IMR-90 (cell line): ENCODE results near the gene ENTPD1. TPM values are rescaled to one million over a fixed set of nuclear protein-coding genes. Genes with fewer than 3 reads are reported as not detected.

Experiments used
- ATAC-seq: fragments of 200-7000 bp; cut with Tn5 transposase; 2 replicates; pipeline ENCODE4 v1.9.1; 2020; ENCODE audit warnings: low read depth, mild to moderate bottlenecking, moderate library complexity
- BruUV-seq: library from RNA; stranded (reverse); fragments of 400-500 nt; replicated peaks from 2 replicates; lab custom pipeline; 2021; lab: Mats Ljungman, UMichigan
- CTCF ChIA-PET: fragments of 300-600 bp; formaldehyde crosslinking; extraction: SDS; loops from one replicate; lab custom pipeline; 2021; ENCODE audit warnings: antibody characterized with exemption; lab: Yijun Ruan, JAX
- POLR2A ChIA-PET: fragments of 300-600 bp; sonication (Branson Sonifier 250); formaldehyde crosslinking; loops from one replicate; lab custom pipeline; 2022; ENCODE audit warnings: antibody characterized with exemption; ENCODE audit not compliant: unreplicated experiment; lab: Charles Lee
- DNase-seq: peaks from one replicate; pipeline ENCODE4 v3.0.0; 2013
- H2AFZ ChIP-seq: replicated peaks from 2 replicates; pipeline ENCODE3; 2013; ENCODE audit warnings: low read length, mild to moderate bottlenecking; ENCODE audit not compliant: poor library complexity
- H2AK5ac ChIP-seq: 2 replicates; pipeline ENCODE4 v1.6.1; 2013; ENCODE audit warnings: low read depth, low read length, inconsistent platforms
- H2AK9ac ChIP-seq: replicated peaks from 2 replicates; pipeline ENCODE3; 2013; ENCODE audit warnings: mild to moderate bottlenecking, low read depth, low read length, moderate library complexity; ENCODE audit not compliant: poor library complexity
- H2BK120ac ChIP-seq: 2 replicates; pipeline ENCODE4 v1.6.1; 2013; ENCODE audit warnings: low read depth, low read length, inconsistent platforms
- H2BK15ac ChIP-seq: 3 replicates; pipeline ENCODE4 v1.6.1; 2013; ENCODE audit warnings: low read depth, low read length, inconsistent platforms
- H2BK20ac ChIP-seq: 2 replicates; pipeline ENCODE4 v1.6.1; 2013; ENCODE audit warnings: low read depth, mild to moderate bottlenecking, inconsistent platforms, low read length, moderate library complexity
- H2BK5ac ChIP-seq: 2 replicates; pipeline ENCODE4 v1.6.1; 2013; ENCODE audit warnings: mild to moderate bottlenecking, low read depth, low read length, inconsistent platforms; ENCODE audit not compliant: poor library complexity, severe bottlenecking
- H3K14ac ChIP-seq: replicated peaks from 2 replicates; pipeline ENCODE4 v1.6.1; 2013; ENCODE audit warnings: low read depth, low read length, inconsistent platforms
- H3K18ac ChIP-seq: 2 replicates; pipeline ENCODE4 v1.6.1; 2013; ENCODE audit warnings: low read depth, low read length, control low read depth
- H3K23ac ChIP-seq: 2 replicates; pipeline ENCODE4 v1.6.1; 2013; ENCODE audit warnings: low read depth, low read length, inconsistent platforms
- H3K27ac ChIP-seq: 2 replicates; pipeline ENCODE4 v1.5.1; 2013; ENCODE audit warnings: mild to moderate bottlenecking, control low read depth, low read length; ENCODE audit not compliant: insufficient read depth
- H3K27me3 ChIP-seq: 2 replicates; pipeline ENCODE4 v1.6.1; 2013; ENCODE audit warnings: low read length; ENCODE audit not compliant: control insufficient read depth, insufficient read depth
- H3K36me3 ChIP-seq: 2 replicates; pipeline ENCODE4 v1.6.1; 2013; ENCODE audit warnings: low read length, mixed read lengths; ENCODE audit not compliant: control insufficient read depth, insufficient read depth
- H3K4ac ChIP-seq: 2 replicates; pipeline ENCODE4 v1.6.1; 2013; ENCODE audit warnings: low read depth, low read length, inconsistent platforms
- H3K4me1 ChIP-seq: 2 replicates; pipeline ENCODE4 v1.6.1; 2013; ENCODE audit warnings: low read length, mixed read lengths; ENCODE audit not compliant: control insufficient read depth, insufficient read depth
- H3K4me2 ChIP-seq: 2 replicates; pipeline ENCODE4 v1.6.1; 2013; ENCODE audit warnings: low read depth, mild to moderate bottlenecking, control low read depth, low read length, moderate library complexity
- H3K4me3 ChIP-seq: 2 replicates; pipeline ENCODE4 v1.5.1; 2013; ENCODE audit warnings: low read depth, mild to moderate bottlenecking, control low read depth, low read length, moderate library complexity; ENCODE audit not compliant: insufficient read depth
- H3K56ac ChIP-seq: 2 replicates; pipeline ENCODE4 v1.6.1; 2013; ENCODE audit warnings: low read length, inconsistent platforms; ENCODE audit not compliant: insufficient read depth; ENCODE audit errors: extremely low read depth
- H3K79me1 ChIP-seq, 2 experiments: 2 replicates each; pipeline ENCODE4 v1.6.1; 2013; ENCODE audit warnings: low read length in 2 of 2, inconsistent platforms in 1 of 2, low read depth in 1 of 2
- H3K9ac ChIP-seq: 2 replicates; pipeline ENCODE4 v1.6.1; 2013; ENCODE audit warnings: low read depth, low read length, control low read depth
- H3K9me1 ChIP-seq: 2 replicates; pipeline ENCODE4 v1.6.1; 2013; ENCODE audit warnings: low read length, inconsistent platforms; ENCODE audit not compliant: insufficient read depth
- H3K9me3 ChIP-seq: 2 replicates; pipeline ENCODE4 v1.6.1; 2013; ENCODE audit warnings: low read length; ENCODE audit not compliant: control insufficient read depth, insufficient read depth
- H4K20me1 ChIP-seq: 2 replicates; pipeline ENCODE4 v1.6.1; 2013; ENCODE audit warnings: low read length, inconsistent platforms; ENCODE audit not compliant: insufficient read depth
- H4K5ac ChIP-seq: 2 replicates; pipeline ENCODE4 v1.6.1; 2013; ENCODE audit warnings: mild to moderate bottlenecking, low read depth, low read length, control low read depth
- H4K8ac ChIP-seq, 2 experiments: 2 replicates each; pipeline ENCODE4 v1.6.1; 2013; ENCODE audit warnings: low read depth in 2 of 2, low read length in 2 of 2, control low read depth in 1 of 2, inconsistent platforms in 1 of 2
- H4K91ac ChIP-seq: 2 replicates; pipeline ENCODE4 v1.6.1; 2013; ENCODE audit warnings: low read depth, low read length, inconsistent platforms; ENCODE audit not compliant: insufficient read depth
- BHLHE40 ChIP-seq: fragments of 150-350 bp; IDR thresholded peaks from 2 replicates; pipeline ENCODE4 v1.6.1; 2016; ENCODE audit warnings: mild to moderate bottlenecking, low read depth, low read length
- CEBPB ChIP-seq: IDR thresholded peaks from 2 replicates; pipeline ENCODE4 v1.6.1; 2012; ENCODE audit warnings: low read depth, low read length, improper control_type of control experiment
- CHD1 ChIP-seq: IDR thresholded peaks from 2 replicates; pipeline ENCODE4 v1.6.1; 2012; ENCODE audit warnings: low read depth, low read length, improper control_type of control experiment
- MAFK ChIP-seq: IDR thresholded peaks from 2 replicates; pipeline ENCODE4 v1.6.1; 2012; ENCODE audit warnings: low read depth, low read length, improper control_type of control experiment
- MAZ ChIP-seq: IDR thresholded peaks from 2 replicates; pipeline ENCODE4 v1.6.1; 2012; ENCODE audit warnings: low read depth, mild to moderate bottlenecking, low read length, improper control_type of control experiment, moderate library complexity, borderline replicate concordance
- MXI1 ChIP-seq: IDR thresholded peaks from 2 replicates; pipeline ENCODE4 v1.6.1; 2012; ENCODE audit warnings: low read depth, mild to moderate bottlenecking, low read length, moderate library complexity, borderline replicate concordance
- NFE2L2 ChIP-seq: fragments of 150-350 bp; IDR thresholded peaks from 2 replicates; pipeline ENCODE4 v1.6.1; 2016; ENCODE audit warnings: low read depth, mild to moderate bottlenecking, low read length
- RCOR1 ChIP-seq: IDR thresholded peaks from 2 replicates; pipeline ENCODE4 v1.6.1; 2012; ENCODE audit warnings: mild to moderate bottlenecking, low read length, improper control_type of control experiment; ENCODE audit not compliant: insufficient replicate concordance
- RFX5 ChIP-seq: IDR thresholded peaks from 2 replicates; pipeline ENCODE4 v1.8.0; 2012; ENCODE audit warnings: low read depth, mild to moderate bottlenecking, low read length, moderate library complexity
- SMC3 ChIP-seq: fragments of 150-350 bp; IDR thresholded peaks from 2 replicates; pipeline ENCODE4 v1.6.1; 2016; ENCODE audit warnings: low read depth, mild to moderate bottlenecking, antibody characterized with exemption, low read length, moderate library complexity
- WGBS, 2 experiments: methylation state at CpG; one replicate each; pipeline versions ENCODE4 v1.1.5 to v1.1.7; 2013; ENCODE audit warnings: missing lambda C conversion rate in 2 of 2; ENCODE audit not compliant: insufficient read length in 1 of 2; ENCODE audit errors: extremely low coverage in 2 of 2; 5-methylcytosine and 5-hydroxymethylcytosine counted together
- dilution Hi-C: fragments of 300-500 bp; cut with HindIII; formaldehyde crosslinking; loops from one replicate; pipeline ENCODE4 v1.14.3; 2018; ENCODE audit warnings: low sequenced_read_pairs; ENCODE audit not compliant: unreplicated experiment
- in situ Hi-C: fragments of 300-500 bp; cut with MboI; formaldehyde crosslinking; loops from 3 replicates; pipeline ENCODE4 v1.14.3; 2019; ENCODE audit warnings: low sequenced_read_pairs, inconsistent platforms, mixed read lengths
- intact Hi-C: fragments of 100-400 bp; cut with micrococcal nuclease; formaldehyde crosslinking; loops from 2 replicates; pipeline ENCODE4 v1.10.0; 2022
- polyA plus RNA-seq, 3 experiments: library from polyadenylated mRNA; depleted of rRNA; stranded (reverse); fragments of >200 nt; gene quantifications; 2 replicates each; pipeline ENCODE4 v1.2.3, GENCODE V29; 2012; ENCODE audit warnings: low replicate concordance in 1 of 3
- total RNA-seq: library from RNA; depleted of rRNA; stranded (reverse); fragments of >200 nt; gene quantifications from 2 replicates; pipeline ENCODE4 v1.2.3, GENCODE V29; 2012
- TF ChIP-seq, protein P1 (sequence below): conservative IDR thresholded peaks from 2 replicates; pipeline ENCODE4 v1.5.1; 2012; ENCODE audit warnings: mild to moderate bottlenecking, low read depth, low read length, improper control_type of control experiment

ENTPD1 gene
- total and polyA plus RNA-seq, 2 of the 4 experiments (the other 2 are of a cell fraction), result under 0.01 TPM; not detected in 1

DNA sequence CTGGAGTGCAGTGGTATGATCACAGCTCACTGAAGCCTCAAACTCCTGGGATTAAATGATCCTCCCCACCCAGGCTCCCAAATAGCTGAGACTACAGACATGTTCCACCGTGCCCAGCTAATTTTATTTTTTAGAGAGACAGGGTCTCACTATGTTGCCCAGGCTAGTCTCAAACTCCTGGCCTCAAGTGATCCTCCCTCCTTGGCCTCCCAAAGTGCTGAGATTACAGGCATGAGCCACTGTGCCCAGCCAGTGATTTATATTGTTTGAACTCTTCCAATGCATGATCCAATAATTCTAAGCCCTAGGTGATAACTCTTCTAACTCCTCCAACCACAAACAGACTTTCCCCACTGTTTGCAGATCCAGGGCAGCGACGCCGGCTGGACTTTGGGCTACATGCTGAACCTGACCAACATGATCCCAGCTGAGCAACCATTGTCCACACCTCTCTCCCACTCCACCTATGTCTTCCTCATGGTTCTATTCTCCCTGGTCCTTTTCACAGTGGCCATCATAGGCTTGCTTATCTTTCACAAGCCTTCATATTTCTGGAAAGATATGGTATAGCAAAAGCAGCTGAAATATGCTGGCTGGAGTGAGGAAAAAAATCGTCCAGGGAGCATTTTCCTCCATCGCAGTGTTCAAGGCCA is 110.0 kb downstream of the ENTPD1 start:
- POLR2A ChIA-PET, result no interaction called here
- H3K56ac ChIP-seq, result no peak overlapping the region
- ATAC-seq, result no peak
- no peak overlapping the region for H4K8ac ChIP-seq
- H3K23ac ChIP-seq, result no peak overlapping the region
- H2BK20ac ChIP-seq, result no peak overlapping the region
- H3K4me1 ChIP-seq, result peaks cover 2% of the 10 kb centered on the region; the same call in 1 of the 2 replicates
- intact Hi-C loops (loop anchor here (1.0 to 10.0 kb wide), 3 partner anchors 24 to 431 kb away; no protein-coding TSS in a partner anchor), in situ Hi-C loops (no loop called here), dilution Hi-C loops (no loop called here)
- no peak overlapping the region for H2AK9ac ChIP-seq
- H2BK15ac ChIP-seq, result no peak overlapping the region
- H3K4ac ChIP-seq, result no peak overlapping the region
- no peak overlapping the region for H3K14ac ChIP-seq
- no peaks in the 10 kb centered on the region; the same call in 1 of the 2 replicates for H3K9me1 ChIP-seq
- no peak overlapping the region for H2BK120ac ChIP-seq
- H3K36me3 ChIP-seq, result 0 out of 2 replicates have a peak, but pooled peaks cover 2% of the 10 kb centered on the region
- no peaks in the 10 kb centered on the region for H3K9me3 ChIP-seq
- no peak overlapping the region for H2BK5ac ChIP-seq
- H3K9ac ChIP-seq, result no peak overlapping the region
- no peak overlapping the region for H2AFZ ChIP-seq
- H4K91ac ChIP-seq, result no peak overlapping the region
- H4K5ac ChIP-seq, result no peak overlapping the region
- TF ChIP-seq RFX5 (no peak), CHD1 (no peak), NFE2L2 (no peak), MAZ (no peak), MXI1 (no peak), BHLHE40 (no peak), SMC3 (no peak), RCOR1 (no peak), MAFK (no peak), CEBPB (no peak)
- TF ChIP-seq, protein P1, sequence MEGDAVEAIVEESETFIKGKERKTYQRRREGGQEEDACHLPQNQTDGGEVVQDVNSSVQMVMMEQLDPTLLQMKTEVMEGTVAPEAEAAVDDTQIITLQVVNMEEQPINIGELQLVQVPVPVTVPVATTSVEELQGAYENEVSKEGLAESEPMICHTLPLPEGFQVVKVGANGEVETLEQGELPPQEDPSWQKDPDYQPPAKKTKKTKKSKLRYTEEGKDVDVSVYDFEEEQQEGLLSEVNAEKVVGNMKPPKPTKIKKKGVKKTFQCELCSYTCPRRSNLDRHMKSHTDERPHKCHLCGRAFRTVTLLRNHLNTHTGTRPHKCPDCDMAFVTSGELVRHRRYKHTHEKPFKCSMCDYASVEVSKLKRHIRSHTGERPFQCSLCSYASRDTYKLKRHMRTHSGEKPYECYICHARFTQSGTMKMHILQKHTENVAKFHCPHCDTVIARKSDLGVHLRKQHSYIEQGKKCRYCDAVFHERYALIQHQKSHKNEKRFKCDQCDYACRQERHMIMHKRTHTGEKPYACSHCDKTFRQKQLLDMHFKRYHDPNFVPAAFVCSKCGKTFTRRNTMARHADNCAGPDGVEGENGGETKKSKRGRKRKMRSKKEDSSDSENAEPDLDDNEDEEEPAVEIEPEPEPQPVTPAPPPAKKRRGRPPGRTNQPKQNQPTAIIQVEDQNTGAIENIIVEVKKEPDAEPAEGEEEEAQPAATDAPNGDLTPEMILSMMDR, result no peak
- H3K27me3 ChIP-seq, result no peaks in the 10 kb centered on the region
- no peak overlapping the region for H3K4me3 ChIP-seq
- no peaks in the 10 kb centered on the region for H3K79me1 ChIP-seq
- no peak overlapping the region for H3K18ac ChIP-seq
- H2AK5ac ChIP-seq, result no peak overlapping the region
- no peak for DNase-seq
- WGBS, 2 experiments, result 100% methylated on average over 3 of the region's 6 CpGs; no CpG with 5 or more reads in 1 of the 2 experiments
- BruUV-seq, result no TSS peak
- H4K20me1 ChIP-seq, result no peaks in the 10 kb centered on the region
- no peak overlapping the region for H3K4me2 ChIP-seq
- H3K27ac ChIP-seq, result no peak overlapping the region
- CTCF ChIA-PET, result interaction anchor here (1.1 to 2.9 kb wide), 5 partner anchors 17 to 226 kb away, joined by 3 to 39 read pairs (median 5); partner anchors contain the start of gene TCTN3
